Vagina (tissue), 2 donors: ENCODE data around the gene LRRC72. TPM values are rescaled to one million over a fixed set of nuclear protein-coding genes. Genes with fewer than 3 reads are reported as not detected.

Experiments
- DNase-seq, 2 donors: peaks; one replicate each; pipeline ENCODE4 v3.0.0-alpha.2; 2017; ENCODE audit errors: extremely low spot score in 2 of 2
- H3K27ac ChIP-seq: fragments of 200-600 bp; sonication (generic); one replicate; pipeline ENCODE4 v1.5.1; 2019
- H3K27me3 ChIP-seq: fragments of 200-600 bp; sonication (generic); one replicate; pipeline ENCODE4 v1.5.1; 2019
- H3K36me3 ChIP-seq, 2 donors: fragments of 200-600 bp; sonication (generic); one replicate each; pipeline ENCODE4 v1.5.1; 2017 to 2019
- H3K4me1 ChIP-seq: fragments of 200-600 bp; sonication (generic); one replicate; pipeline ENCODE4 v1.5.1; 2019
- H3K4me3 ChIP-seq, 2 donors: fragments of 200-600 bp; sonication (generic); 1 replicate in 1 of 2; 2 replicates in 1 of 2; pipeline ENCODE4 v1.5.1; 2016 to 2019
- H3K9me3 ChIP-seq: fragments of 200-600 bp; sonication (generic); one replicate; pipeline ENCODE4 v1.5.1; 2019
- CTCF ChIP-seq, 3 experiments: fragments of 450-650 bp in 2 of 3; fragments of 200-600 bp in 1 of 3; sonication (generic) in 1 of 3; IDR thresholded peaks; one replicate each; pipeline ENCODE4 v1.5.1; 2017 to 2019; ENCODE audit warnings: antibody characterized with exemption in 3 of 3, mild to moderate bottlenecking in 2 of 3, moderate library complexity in 2 of 3
- POLR2A ChIP-seq, 2 donors: fragments of 450-650 bp; IDR thresholded peaks; one replicate each; pipeline ENCODE4 v1.6.1; 2017; ENCODE audit warnings: antibody characterized with exemption in 2 of 2, mild to moderate bottlenecking in 2 of 2, moderate library complexity in 2 of 2
- POLR2AphosphoS5 ChIP-seq, 2 donors: sonication (generic); formaldehyde crosslinking; IDR thresholded peaks; one replicate each; pipeline ENCODE4 v1.9.0; 2017; ENCODE audit warnings: antibody characterized with exemption in 2 of 2, mild to moderate bottlenecking in 2 of 2, low read depth in 1 of 2; ENCODE audit not compliant: insufficient read depth in 1 of 2
- intact Hi-C: fragments of 100-400 bp; cut with DNase I; formaldehyde crosslinking; loops from one replicate; pipeline ENCODE4 v1.15.1; 2023
- total RNA-seq: library from RNA; depleted of rRNA; stranded (reverse); fragments of >200 nt; gene quantifications from one replicate; pipeline ENCODE4 v1.2.3, GENCODE V29; 2016

Gene LRRC72
- total RNA-seq, 1 donor from 2014 or later = not detected

GRCh38 chr7:16492513-16493062 is 34.0 kb upstream of the LRRC72 start:
- Histone ChIP-seq H3K27me3 (no peaks in the 10 kb centered on the region), H3K4me3 (no peak overlapping the region), H3K4me1 (no peaks in the 10 kb centered on the region), H3K36me3 (no peaks in the 10 kb centered on the region), H3K27ac (no peak overlapping the region), H3K9me3 (no peaks in the 10 kb centered on the region)
- no peak for TF ChIP-seq POLR2AphosphoS5 (IDR thresholded peaks at IDR 0.05; ENCODE audit: insufficient read depth in 1 of 2, low read depth in 1 of 2)
- no peak for TF ChIP-seq CTCF (IDR thresholded peaks at IDR 0.05)
- TF ChIP-seq POLR2A (IDR thresholded peaks at IDR 0.05) = no peak
- DNase-seq = no peak
- intact Hi-C loops = no loop called here

DNA sequence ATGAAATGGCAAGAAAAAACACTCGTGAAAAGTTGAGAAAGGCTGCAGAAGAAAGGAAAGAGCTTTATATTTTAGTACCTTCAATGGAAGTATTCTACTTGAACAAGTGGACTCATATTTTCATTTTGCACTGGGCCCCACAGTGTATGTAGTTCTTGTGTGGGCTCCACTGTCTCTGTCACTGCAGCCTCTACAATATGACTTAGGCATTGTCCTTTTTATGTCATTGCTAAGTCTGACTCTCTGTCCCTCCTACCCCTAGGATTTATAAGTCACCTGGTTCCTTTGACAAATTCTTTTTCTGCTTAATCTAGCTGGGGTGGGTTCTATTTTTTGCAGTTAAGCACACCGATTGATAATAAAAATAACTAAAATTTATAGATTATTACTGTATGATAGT is 33.4 kb upstream of the LRRC72 start:
- Histone ChIP-seq H3K27me3 (no peaks in the 10 kb centered on the region), H3K27ac (no peak overlapping the region), H3K36me3 (no peaks in the 10 kb centered on the region), H3K4me3 (no peak overlapping the region), H3K9me3 (no peaks in the 10 kb centered on the region), H3K4me1 (no peaks in the 10 kb centered on the region)
- no peak for DNase-seq
- intact Hi-C loops = no loop called here
- TF ChIP-seq POLR2A (IDR thresholded peaks at IDR 0.05) (no peak), POLR2AphosphoS5 (IDR thresholded peaks at IDR 0.05; ENCODE audit: insufficient read depth in 1 of 2, low read depth in 1 of 2) (no peak), CTCF (IDR thresholded peaks at IDR 0.05) (no peak)

- Histone ChIP-seq H3K4me1 (no peaks in the 10 kb centered on the region), H3K9me3 (no peaks in the 10 kb centered on the region), H3K27ac (no peak overlapping the region), H3K36me3 (no peaks in the 10 kb centered on the region), H3K4me3 (no peak overlapping the region), H3K27me3 (no peaks in the 10 kb centered on the region)
- TF ChIP-seq POLR2AphosphoS5 (IDR thresholded peaks at IDR 0.05; ENCODE audit: insufficient read depth in 1 of 2, low read depth in 1 of 2) = no peak
- no peak for TF ChIP-seq POLR2A (IDR thresholded peaks at IDR 0.05)
- TF ChIP-seq CTCF (IDR thresholded peaks at IDR 0.05) = no peak
- intact Hi-C loops = no loop called here
- no peak for DNase-seq
These were observed 32.1 kb upstream of the LRRC72 start for GRCh38 chr7:16494551-16494950.

DNA sequence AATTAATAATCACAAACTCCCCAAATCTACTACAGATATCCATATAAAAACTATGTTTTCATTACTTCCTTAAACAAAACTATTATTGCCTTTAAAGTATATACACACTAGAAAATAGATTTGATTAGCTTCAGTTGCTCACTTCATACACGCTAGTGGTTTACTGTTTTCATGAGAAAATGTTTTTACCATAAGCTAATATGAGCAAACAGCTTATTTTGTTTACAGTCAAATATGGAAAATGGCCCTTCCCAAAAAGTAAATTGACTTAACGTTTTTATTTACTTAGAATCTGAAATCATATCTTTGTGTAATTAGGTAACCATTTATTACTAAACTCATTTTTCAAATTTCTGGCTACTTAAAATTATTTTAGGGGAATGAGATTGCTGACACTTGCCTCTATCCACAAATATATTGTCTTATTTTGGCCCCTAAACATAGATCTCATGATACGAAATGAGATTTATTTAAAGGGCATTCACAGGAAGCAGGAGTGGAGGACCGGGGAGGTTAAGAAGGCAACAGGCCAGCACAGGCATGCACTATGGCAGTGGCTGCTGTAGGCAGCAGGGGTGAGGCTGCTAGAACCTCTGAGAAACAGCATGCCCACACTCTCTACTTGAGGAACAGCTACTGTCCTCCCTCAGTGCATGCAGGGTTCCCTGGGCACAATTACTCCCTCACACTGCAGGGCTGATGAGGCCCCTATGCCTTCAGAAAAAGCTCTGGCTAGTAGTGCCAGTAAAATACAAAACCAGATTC is 31.5 kb upstream of the LRRC72 start:
- no peak overlapping the region for H3K27ac ChIP-seq
- H3K27me3 ChIP-seq = no peaks in the 10 kb centered on the region
- TF ChIP-seq POLR2AphosphoS5 (IDR thresholded peaks at IDR 0.05; ENCODE audit: insufficient read depth in 1 of 2, low read depth in 1 of 2) = no peak
- H3K9me3 ChIP-seq = no peaks in the 10 kb centered on the region
- intact Hi-C loops = no loop called here
- no peaks in the 10 kb centered on the region for H3K36me3 ChIP-seq
- no peak overlapping the region for H3K4me3 ChIP-seq
- no peak for DNase-seq
- H3K4me1 ChIP-seq = no peaks in the 10 kb centered on the region

- no peaks in the 10 kb centered on the region for H3K27me3 ChIP-seq
- no peaks in the 10 kb centered on the region for H3K36me3 ChIP-seq
- intact Hi-C loops = no loop called here
- H3K4me3 ChIP-seq = no peak overlapping the region
- no peaks in the 10 kb centered on the region for H3K4me1 ChIP-seq
- no peaks in the 10 kb centered on the region for H3K9me3 ChIP-seq
- DNase-seq = no peak
- no peak for TF ChIP-seq POLR2A (IDR thresholded peaks at IDR 0.05)
- no peak overlapping the region for H3K27ac ChIP-seq
These were observed 28.5 kb upstream of the LRRC72 start for GRCh38 chr7:16498122-16498521.

- TF ChIP-seq POLR2AphosphoS5 (IDR thresholded peaks at IDR 0.05; ENCODE audit: insufficient read depth in 1 of 2, low read depth in 1 of 2) (no peak), POLR2A (IDR thresholded peaks at IDR 0.05) (no peak), CTCF (IDR thresholded peaks at IDR 0.05) (no peak)
- Histone ChIP-seq H3K4me1 (no peaks in the 10 kb centered on the region), H3K36me3 (no peaks in the 10 kb centered on the region), H3K4me3 (no peak overlapping the region), H3K9me3 (no peaks in the 10 kb centered on the region), H3K27me3 (no peaks in the 10 kb centered on the region), H3K27ac (no peak overlapping the region)
- intact Hi-C loops = no loop called here
- DNase-seq = no peak
These were observed 24.3 kb upstream of the LRRC72 start for GRCh38 chr7:16502303-16502702.
